ENCODE results near the gene DUSP23.

Gene DUSP23

GRCh38 chr1:159786966-159787365, 6.2 kb downstream of the DUSP23 start:
- DNase-seq: no peak

GRCh38 chr1:159790237-159790917, 9.6 kb downstream of the DUSP23 start:
- DNase-seq: no peak

- DNase-seq: no peak
Measured at GRCh38 chr1:159791031-159791430, 10.3 kb downstream of the DUSP23 start.

GRCh38 chr1:159791461-159791860, 10.7 kb downstream of the DUSP23 start:
- DNase-seq: no peak

GRCh38 chr1:159795534-159795933, 14.8 kb downstream of the DUSP23 start:
- DNase-seq: no peak

GRCh38 chr1:159798893-159799292, 18.1 kb downstream of the DUSP23 start:
- DNase-seq: peak; percentile 23

- DNase-seq: no peak
Measured at GRCh38 chr1:159799446-159799985, 18.8 kb downstream of the DUSP23 start.

- DNase-seq: no peak
Measured at GRCh38 chr1:159800177-159800930, 19.6 kb downstream of the DUSP23 start.

- DNase-seq: no peak
Measured at GRCh38 chr1:159802111-159802510, 21.3 kb downstream of the DUSP23 start, which contains the start of gene FCRL6. TSS of gene FCRL6 (plus strand) at chr1:159802360. CDS start at chr1:159802425, 65 bp downstream.

GRCh38 chr1:159803956-159804689, 23.4 kb downstream of the DUSP23 start:
- no peak for DNase-seq

GRCh38 chr1:159804924-159805323, 24.2 kb downstream of the DUSP23 start:
- no peak for DNase-seq

- DNase-seq: no peak
Measured at GRCh38 chr1:159815926-159816325, 35.2 kb downstream of the DUSP23 start.

- no peak for DNase-seq
Measured at GRCh38 chr1:159817276-159818041, 36.7 kb downstream of the DUSP23 start.

GRCh38 chr1:159821171-159821867, 40.6 kb downstream of the DUSP23 start:
- no peak for DNase-seq

- no peak for DNase-seq
Measured at GRCh38 chr1:159823406-159823805, 42.6 kb downstream of the DUSP23 start.

- no peak for DNase-seq
Measured at GRCh38 chr1:159825564-159825963, 44.8 kb downstream of the DUSP23 start.

GRCh38 chr1:159826441-159827101, 45.8 kb downstream of the DUSP23 start, which contains the start of gene SLAMF8:
TSS of gene SLAMF8 (plus strand) at chr1:159826873. CDS start at chr1:159826899, 26 bp downstream.
- DNase-seq: peak; percentile 13

GRCh38 chr1:159827102-159827490, 46.3 kb downstream of the DUSP23 start:
- no peak for DNase-seq

- no peak for DNase-seq
Measured at GRCh38 chr1:159827549-159827948, 46.8 kb downstream of the DUSP23 start.

- no peak for DNase-seq
Measured at GRCh38 chr1:159828176-159828575, 47.4 kb downstream of the DUSP23 start.

- no peak for DNase-seq
Measured at GRCh38 chr1:159828581-159829272, 48.0 kb downstream of the DUSP23 start.
